ENCODE results near the gene SNX25.

- no peak for TF ChIP-seq CTCF (IDR thresholded peaks at IDR 0.05)
- no peak for TF ChIP-seq POLR2A (IDR thresholded peaks at IDR 0.05)
- TF ChIP-seq POLR2AphosphoS5 (IDR thresholded peaks at IDR 0.05): no peak
Measured at GRCh38 chr4:185380320-185380719, 170.9 kb downstream of the SNX25 start.
